Esophagus muscularis mucosa (tissue), 4 donors: ENCODE results near the gene NEK8. TPM values are rescaled to one million over a fixed set of nuclear protein-coding genes. Genes with fewer than 3 reads are reported as not detected.

Experiments used
- DNase-seq: peaks from one replicate; pipeline ENCODE4 v3.0.0-alpha.2; 2017; ENCODE audit errors: extremely low spot score
- H3K27ac ChIP-seq, 4 donors: fragments of 200-600 bp; sonication (generic); replicated peaks in 1 of 4; 1 replicate in 3 of 4; 2 replicates in 1 of 4; pipeline ENCODE4 v1.5.1; 2016 to 2019; ENCODE audit warnings: mild to moderate bottlenecking in 1 of 4
- H3K27me3 ChIP-seq, 4 donors: fragments of 200-600 bp; sonication (generic); one replicate each; pipeline versions ENCODE4 v1.5.1 to v1.6.0; 2016 to 2019
- H3K36me3 ChIP-seq, 4 donors: fragments of 200-600 bp; sonication (generic); one replicate each; pipeline ENCODE4 v1.5.1; 2016 to 2019
- H3K4me1 ChIP-seq, 4 donors: fragments of 200-600 bp; sonication (generic); one replicate each; pipeline ENCODE4 v1.5.1; 2016 to 2019
- H3K4me3 ChIP-seq, 4 donors: fragments of 200-600 bp; sonication (generic); 1 replicate in 2 of 4; 2 replicates in 2 of 4; pipeline ENCODE4 v1.5.1; 2016 to 2019; ENCODE audit warnings: mild to moderate bottlenecking in 4 of 4, moderate library complexity in 1 of 4
- H3K9me3 ChIP-seq, 4 donors: fragments of 200-600 bp; sonication (generic); 1 replicate in 3 of 4; 2 replicates in 1 of 4; pipeline ENCODE4 v1.5.1; 2016 to 2019
- EP300 ChIP-seq: sonication (generic); formaldehyde crosslinking; IDR thresholded peaks from one replicate; pipeline ENCODE4 v1.6.1; 2017; ENCODE audit warnings: antibody characterized with exemption
- POLR2A ChIP-seq: fragments of 450-650 bp; IDR thresholded peaks from one replicate; pipeline ENCODE4 v1.6.1; 2017; ENCODE audit warnings: antibody characterized with exemption, moderate library complexity, mild to moderate bottlenecking, low read depth
- POLR2AphosphoS5 ChIP-seq, 2 donors: sonication (generic); formaldehyde crosslinking; IDR thresholded peaks; one replicate each; pipeline ENCODE4 v1.6.1; 2017; ENCODE audit warnings: antibody characterized with exemption in 2 of 2
- WGBS: methylation state at CpG from one replicate; pipeline ENCODE4 v1.1.5; 2018; 5-methylcytosine and 5-hydroxymethylcytosine counted together
- intact Hi-C: fragments of 100-400 bp; cut with DNase I; formaldehyde crosslinking; loops from one replicate; pipeline ENCODE4 v1.15.1; 2023
- total RNA-seq, 4 donors: library from RNA; depleted of rRNA; stranded (reverse); fragments of >200 nt; gene quantifications; one replicate each; pipeline versions ENCODE4 v1.1.0 to v1.2.1, GENCODE V29; 2016
- TF ChIP-seq, protein P1 (sequence below), 3 experiments: fragments of 200-600 bp in 2 of 3; fragments of 450-650 bp in 1 of 3; sonication (generic) in 2 of 3; IDR thresholded peaks; one replicate each; pipeline ENCODE4 v1.5.1; 2017 to 2019; ENCODE audit warnings: antibody characterized with exemption in 3 of 3, mild to moderate bottlenecking in 2 of 3, moderate library complexity in 1 of 3

Gene NEK8
- total RNA-seq, 4 donors from 2014 or later, result 0.83 to 2.1 (median 1.6) TPM

DNA sequence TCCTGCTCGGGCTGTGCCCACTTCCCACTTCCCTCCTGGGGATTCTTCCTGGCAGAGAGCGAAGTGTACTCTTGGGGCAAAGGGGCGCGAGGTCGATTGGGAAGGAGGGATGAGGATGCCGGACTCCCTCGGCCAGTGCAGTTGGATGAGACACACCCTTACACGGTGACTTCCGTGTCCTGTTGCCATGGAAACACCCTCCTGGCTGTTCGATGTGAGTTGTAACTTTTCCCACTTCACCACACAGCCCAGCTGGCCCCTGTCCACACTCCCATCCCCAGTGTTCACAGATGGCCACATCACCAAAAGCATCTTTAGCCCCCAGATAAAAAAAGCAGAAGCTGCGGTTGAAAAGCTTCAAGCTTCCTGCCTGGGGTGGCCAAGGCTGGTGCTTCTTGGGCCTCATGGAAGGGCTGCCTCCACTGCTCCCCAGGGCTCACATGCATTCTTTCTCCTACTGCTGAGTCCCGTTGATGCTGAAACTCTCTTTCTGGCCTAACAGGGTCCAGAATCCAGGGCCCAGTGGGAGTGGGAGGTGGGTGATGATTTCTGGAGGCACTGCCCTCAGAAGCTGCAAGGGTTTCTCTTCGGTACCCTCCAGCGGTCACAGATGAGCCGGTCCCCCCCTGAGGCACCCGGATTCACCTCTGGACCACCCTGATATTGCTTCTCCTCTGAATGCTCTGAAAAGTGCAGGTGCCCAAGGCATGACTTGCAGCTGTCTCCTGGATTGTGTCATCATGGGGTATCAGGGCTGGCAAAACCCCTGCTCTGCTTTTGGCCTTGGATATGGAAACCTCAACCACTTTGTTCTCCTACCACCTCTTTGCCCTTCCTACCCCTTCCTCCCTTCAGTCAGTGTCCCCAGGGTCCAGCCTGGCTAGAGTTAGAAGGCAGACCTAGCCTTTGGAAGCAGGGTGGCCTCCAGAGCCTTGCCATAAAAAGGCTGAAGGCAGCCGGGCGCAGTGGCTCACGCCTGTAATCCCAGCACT lies 13.1 kb downstream of the NEK8 start:
- Histone ChIP-seq H3K27ac (no peak overlapping the region), H3K36me3 (no peaks in the 10 kb centered on the region), H3K27me3 (no peaks in the 10 kb centered on the region), H3K4me1 (peaks cover 33 to 41% (median 38%) of the 10 kb centered on the region in 4 donors), H3K9me3 (no peaks in the 10 kb centered on the region), H3K4me3 (no peak overlapping the region)
- DNase-seq, result no peak
- TF ChIP-seq POLR2A, result no peak
- no peak for TF ChIP-seq POLR2AphosphoS5 (IDR thresholded peaks at IDR 0.05)
- TF ChIP-seq, protein P1, sequence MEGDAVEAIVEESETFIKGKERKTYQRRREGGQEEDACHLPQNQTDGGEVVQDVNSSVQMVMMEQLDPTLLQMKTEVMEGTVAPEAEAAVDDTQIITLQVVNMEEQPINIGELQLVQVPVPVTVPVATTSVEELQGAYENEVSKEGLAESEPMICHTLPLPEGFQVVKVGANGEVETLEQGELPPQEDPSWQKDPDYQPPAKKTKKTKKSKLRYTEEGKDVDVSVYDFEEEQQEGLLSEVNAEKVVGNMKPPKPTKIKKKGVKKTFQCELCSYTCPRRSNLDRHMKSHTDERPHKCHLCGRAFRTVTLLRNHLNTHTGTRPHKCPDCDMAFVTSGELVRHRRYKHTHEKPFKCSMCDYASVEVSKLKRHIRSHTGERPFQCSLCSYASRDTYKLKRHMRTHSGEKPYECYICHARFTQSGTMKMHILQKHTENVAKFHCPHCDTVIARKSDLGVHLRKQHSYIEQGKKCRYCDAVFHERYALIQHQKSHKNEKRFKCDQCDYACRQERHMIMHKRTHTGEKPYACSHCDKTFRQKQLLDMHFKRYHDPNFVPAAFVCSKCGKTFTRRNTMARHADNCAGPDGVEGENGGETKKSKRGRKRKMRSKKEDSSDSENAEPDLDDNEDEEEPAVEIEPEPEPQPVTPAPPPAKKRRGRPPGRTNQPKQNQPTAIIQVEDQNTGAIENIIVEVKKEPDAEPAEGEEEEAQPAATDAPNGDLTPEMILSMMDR (IDR thresholded peaks at IDR 0.05), result no peak
- no peak for TF ChIP-seq EP300
- WGBS, result 86% methylated on average over 17 of the region's 19 CpGs
- intact Hi-C loops, result loop anchor here (2.0 kb wide), 1 partner anchor 13 kb away; the partner anchor contains the start of gene NEK8

DNA sequence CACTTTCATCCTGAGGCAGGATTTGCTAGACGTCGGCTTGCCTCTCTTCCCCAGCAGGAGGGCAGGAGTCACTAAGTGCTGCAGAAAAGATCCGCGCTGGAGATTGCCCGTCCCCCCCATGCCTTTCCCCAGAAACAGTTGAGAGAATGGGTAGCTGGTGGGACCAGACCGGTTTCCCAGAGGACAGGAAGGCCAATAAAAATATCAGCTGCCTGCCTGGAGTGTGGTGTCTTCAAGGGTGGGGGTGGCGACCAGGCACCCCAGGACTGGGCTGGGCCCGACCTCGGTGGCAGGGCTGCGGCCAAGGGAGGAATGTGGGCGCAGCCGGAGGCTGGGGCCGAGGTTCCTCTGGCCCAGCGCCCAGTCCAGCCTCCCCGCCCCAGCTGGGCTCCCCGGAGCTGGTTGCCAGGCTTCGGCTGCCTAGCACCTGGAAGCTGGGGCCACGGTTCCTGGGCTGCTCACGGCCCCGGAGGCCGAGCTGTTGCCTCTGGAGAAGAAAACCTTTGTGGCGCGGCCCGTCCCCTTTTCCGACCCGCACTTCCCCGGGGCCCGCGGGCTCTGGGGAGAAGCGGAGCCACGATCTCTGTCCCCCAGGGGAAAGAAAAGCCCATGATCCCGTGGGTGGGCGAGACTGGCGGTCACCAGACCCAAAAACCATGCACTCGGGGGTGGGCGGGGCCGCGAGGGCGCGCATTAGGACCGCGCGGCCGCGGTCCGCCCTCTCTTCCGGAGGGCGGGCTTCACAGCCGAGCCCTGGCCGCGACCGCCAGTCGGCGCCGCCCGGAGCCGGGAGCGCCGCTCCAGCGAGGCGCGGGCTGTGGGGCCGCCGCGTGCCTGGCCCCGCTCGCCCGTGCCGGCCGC lies 14.9 kb downstream of the NEK8 start, which contains the start of gene TRAF4:
TRAF4 (plus strand) TSS at position 769 of the 861 bp plus-strand sequence. CDS start 102 bp downstream, outside the sequence.
- TF ChIP-seq EP300 (no peak), POLR2AphosphoS5 (IDR thresholded peaks at IDR 0.05) (peak; percentile 54 to 85)
- TF ChIP-seq, protein P1 (IDR thresholded peaks at IDR 0.05), result peak in 2 of 3 experiments; percentile 35 to 57
- H3K27me3 ChIP-seq, result no peaks in the 10 kb centered on the region
- no peak for DNase-seq
- H3K9me3 ChIP-seq, result no peaks in the 10 kb centered on the region
- 2% methylated on average over 37 of the region's 70 CpGs for WGBS
- peaks cover 0 to 14% (median 14%) of the 10 kb centered on the region in 4 donors for H3K36me3 ChIP-seq
- peaks cover 37 to 49% (median 47%) of the 10 kb centered on the region in 4 donors for H3K4me1 ChIP-seq
- peak within 1 kb of the TSS; percentile 80 to 95 (median 90) for H3K27ac ChIP-seq
- peak within 1 kb of the TSS; percentile 61 to 95 (median 76) for H3K4me3 ChIP-seq
- intact Hi-C loops, result loop anchor here (2.0 kb wide), 1 partner anchor 15 kb away; the partner anchor contains the start of gene NEK8

DNA sequence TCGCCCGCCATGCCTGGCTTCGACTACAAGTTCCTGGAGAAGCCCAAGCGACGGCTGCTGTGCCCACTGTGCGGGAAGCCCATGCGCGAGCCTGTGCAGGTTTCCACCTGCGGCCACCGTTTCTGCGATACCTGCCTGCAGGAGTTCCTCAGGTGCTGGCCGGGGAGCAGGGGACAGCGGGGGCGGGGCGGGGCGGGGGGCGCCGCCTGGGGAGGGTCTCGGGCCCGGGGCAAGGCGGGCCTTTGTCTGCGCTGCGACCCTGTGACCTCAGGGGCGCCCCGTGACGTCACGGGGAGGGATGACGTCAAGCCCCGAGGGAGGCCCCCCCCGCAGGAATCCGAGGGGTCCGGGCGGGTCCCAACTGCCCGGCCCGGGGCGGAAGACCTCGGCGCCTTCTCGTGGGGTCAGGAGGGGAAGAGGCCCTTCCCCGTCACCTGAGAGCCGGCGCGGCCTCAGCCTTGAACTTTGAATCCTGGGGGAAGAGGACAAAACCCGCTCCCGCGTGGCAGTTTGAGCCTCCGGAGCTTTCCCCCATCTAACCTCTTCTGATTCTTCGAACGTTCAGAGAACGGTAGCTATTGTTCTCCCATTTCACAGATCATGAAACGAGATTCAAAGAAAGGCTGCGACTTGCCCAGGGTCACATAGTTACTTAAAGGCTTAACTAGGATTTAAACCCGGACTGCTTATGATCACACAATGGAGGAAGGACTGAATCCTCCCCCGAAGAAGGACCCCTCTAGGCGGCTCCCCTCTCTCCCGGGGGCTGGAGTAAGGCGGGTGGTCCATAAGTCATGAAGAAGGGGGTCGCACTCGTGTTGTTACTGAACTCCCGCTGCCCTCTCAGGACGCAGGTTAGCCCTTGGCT lies 15.8 kb downstream of the NEK8 start:
- 4% methylated on average over 40 of the region's 61 CpGs for WGBS
- Histone ChIP-seq H3K4me3 (peak overlapping the region; percentile 61 to 95 (median 76)), H3K36me3 (peaks cover 0 to 23% (median 20%) of the 10 kb centered on the region in 4 donors), H3K4me1 (peaks cover 38 to 56% (median 53%) of the 10 kb centered on the region in 4 donors), H3K27me3 (no peaks in the 10 kb centered on the region), H3K9me3 (no peaks in the 10 kb centered on the region), H3K27ac (peak overlapping the region; percentile 80 to 95 (median 90))
- intact Hi-C loops, result no loop called here
- TF ChIP-seq, protein P1 (IDR thresholded peaks at IDR 0.05), result no peak
- TF ChIP-seq POLR2A (peak; percentile 59), EP300 (no peak), POLR2AphosphoS5 (IDR thresholded peaks at IDR 0.05) (no peak)
- DNase-seq, result no peak
